Testis (tissue), 2 donors: Measurements from ENCODE around the gene GNPAT.

Experiments
- POLR2A ChIP-seq: fragments of 450-650 bp; IDR thresholded peaks from one replicate; pipeline ENCODE4 v1.6.1; 2017; ENCODE audit warnings: antibody characterized with exemption, mild to moderate bottlenecking, moderate library complexity
- TF ChIP-seq, protein P1 (sequence below), 3 experiments: fragments of 450-650 bp in 2 of 3; fragments of 200-600 bp in 1 of 3; sonication (generic) in 1 of 3; IDR thresholded peaks; one replicate each; pipeline ENCODE4 v1.5.1; 2016 to 2019; ENCODE audit warnings: antibody characterized with exemption in 3 of 3, mild to moderate bottlenecking in 2 of 3, moderate library complexity in 1 of 3

DNA sequence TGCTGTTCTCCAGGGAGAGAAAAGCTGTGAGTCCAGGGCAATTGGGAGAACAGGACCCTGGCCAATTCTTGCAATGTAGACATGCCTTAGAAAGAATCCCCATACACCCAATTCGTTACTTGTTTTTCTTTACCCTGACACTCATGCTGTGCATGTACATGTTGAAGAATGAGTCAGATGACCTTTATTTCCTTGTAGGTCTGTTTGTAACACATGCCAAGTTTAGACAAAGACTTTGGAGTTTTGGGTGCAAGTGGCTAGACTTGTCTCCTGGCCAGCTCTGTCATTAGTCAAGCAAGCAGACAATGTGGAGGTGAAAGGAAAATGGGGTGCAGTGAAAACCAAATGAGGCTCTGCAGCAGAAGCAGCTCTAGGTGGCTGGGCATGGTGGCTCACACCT lies 38.1 kb downstream of the GNPAT start:
- TF ChIP-seq, protein P1, sequence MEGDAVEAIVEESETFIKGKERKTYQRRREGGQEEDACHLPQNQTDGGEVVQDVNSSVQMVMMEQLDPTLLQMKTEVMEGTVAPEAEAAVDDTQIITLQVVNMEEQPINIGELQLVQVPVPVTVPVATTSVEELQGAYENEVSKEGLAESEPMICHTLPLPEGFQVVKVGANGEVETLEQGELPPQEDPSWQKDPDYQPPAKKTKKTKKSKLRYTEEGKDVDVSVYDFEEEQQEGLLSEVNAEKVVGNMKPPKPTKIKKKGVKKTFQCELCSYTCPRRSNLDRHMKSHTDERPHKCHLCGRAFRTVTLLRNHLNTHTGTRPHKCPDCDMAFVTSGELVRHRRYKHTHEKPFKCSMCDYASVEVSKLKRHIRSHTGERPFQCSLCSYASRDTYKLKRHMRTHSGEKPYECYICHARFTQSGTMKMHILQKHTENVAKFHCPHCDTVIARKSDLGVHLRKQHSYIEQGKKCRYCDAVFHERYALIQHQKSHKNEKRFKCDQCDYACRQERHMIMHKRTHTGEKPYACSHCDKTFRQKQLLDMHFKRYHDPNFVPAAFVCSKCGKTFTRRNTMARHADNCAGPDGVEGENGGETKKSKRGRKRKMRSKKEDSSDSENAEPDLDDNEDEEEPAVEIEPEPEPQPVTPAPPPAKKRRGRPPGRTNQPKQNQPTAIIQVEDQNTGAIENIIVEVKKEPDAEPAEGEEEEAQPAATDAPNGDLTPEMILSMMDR (IDR thresholded peaks at IDR 0.05), result no peak
- TF ChIP-seq POLR2A, result no peak
